HG02885 (cell line): ENCODE measurements around the gene RBFOX1.

Experiments used
- ATAC-seq: cut with Tn5 transposase; IDR thresholded peaks from one replicate; pipeline ENCODE4 v1.9.1; 2021; ENCODE audit warnings: mild to moderate bottlenecking; ENCODE audit not compliant: unreplicated experiment, poor library complexity

Gene RBFOX1

GRCh38 chr16:7400117-7400890 is 67.7 kb downstream of the RBFOX1 start:
- ATAC-seq: no peak

DNA sequence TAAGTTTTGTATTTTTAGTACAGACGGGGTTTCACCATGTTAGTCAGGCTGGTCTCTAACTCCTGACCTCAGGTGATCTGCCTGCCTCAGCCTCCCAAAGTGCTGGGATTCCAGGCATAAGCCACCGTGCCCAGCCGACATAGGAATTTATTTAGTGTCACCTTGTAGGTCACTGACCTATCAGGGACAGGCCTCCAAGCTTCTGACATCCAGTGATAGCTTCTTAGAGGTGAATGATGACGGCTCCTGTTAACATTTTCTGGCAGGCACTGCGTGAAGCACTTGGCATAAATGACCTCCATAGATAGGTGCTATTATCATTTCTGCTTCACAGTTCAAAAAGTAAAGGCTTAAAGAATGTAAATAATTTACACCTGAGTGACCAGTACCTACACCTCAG is 71.6 kb downstream of the RBFOX1 start:
- ATAC-seq: no peak

- ATAC-seq: no peak
These were observed 72.5 kb downstream of the RBFOX1 start for GRCh38 chr16:7405166-7405565.

DNA sequence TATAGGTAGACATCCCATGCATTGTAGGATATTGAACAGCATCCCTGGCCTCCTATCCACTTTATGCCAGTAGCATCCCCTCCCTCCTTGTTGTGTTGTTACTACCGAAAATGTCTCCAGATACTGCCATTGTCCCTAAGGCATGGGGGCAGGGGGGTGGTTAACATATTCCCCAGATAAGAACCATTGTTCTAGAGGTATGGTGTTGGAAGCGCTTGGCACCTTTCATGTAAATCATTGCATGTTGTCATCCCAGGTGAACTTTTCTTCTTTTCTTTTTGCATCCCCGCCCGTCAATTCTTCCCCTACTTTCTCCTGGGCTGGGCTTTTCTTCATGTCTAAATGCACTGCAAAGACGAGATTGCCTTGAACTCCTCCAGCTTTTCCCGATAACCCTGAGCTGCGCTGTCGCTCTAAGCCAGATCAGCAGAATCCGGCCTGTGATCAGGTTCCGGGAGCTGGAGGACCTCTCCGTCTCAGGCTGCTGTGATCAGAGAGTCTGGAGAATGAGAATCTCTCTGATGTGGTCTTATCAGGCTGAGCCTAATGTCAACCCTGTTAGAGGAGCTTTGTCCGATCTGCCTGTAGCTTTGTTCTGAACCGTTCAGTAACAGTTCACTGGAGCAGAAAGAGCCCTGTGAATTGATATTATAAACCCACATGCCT is 76.2 kb downstream of the RBFOX1 start:
- no peak for ATAC-seq

GRCh38 chr16:7419441-7419840 is 86.8 kb downstream of the RBFOX1 start:
- ATAC-seq: no peak

DNA sequence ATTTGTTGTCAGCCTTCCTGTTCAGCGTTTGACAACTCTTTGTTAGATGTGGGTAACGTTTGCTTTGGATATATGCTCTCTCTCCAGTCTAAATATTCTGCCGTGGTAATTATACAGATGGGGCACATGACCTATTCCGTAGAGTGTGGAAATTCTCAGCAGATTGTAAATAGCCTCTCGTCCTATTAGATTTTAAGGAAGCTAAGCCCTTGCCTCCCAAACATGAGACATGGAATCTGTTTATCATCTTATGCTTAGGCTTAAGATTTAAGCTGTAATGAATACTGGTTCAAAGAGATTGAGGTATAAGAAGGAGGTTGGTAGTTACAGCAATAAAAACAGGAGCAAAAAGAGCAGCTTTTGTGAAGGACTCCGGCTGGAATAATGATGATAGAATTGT is 87.4 kb downstream of the RBFOX1 start:
- no peak for ATAC-seq

- no peak for ATAC-seq
These were observed 88.2 kb downstream of the RBFOX1 start for GRCh38 chr16:7420843-7421242.

DNA sequence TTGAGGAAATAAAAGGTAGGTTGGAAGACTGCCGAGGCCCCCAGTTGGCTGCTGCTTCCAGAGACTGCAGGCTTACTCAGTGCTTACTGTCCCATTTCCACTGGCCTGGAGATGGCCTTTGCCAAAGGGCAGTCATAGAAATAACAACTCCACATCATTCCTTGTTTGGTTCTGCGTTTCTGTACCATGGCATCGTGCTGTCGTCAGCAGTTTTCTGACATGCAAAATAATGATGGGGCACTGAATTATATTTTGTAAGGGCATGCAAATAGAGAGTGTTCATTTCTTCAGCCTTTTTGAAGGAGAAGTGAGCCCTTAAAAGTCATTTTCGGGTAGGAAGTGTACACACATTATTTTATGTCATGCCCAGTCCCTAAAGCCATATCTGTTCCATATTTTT is 88.9 kb downstream of the RBFOX1 start:
- ATAC-seq: no peak

DNA sequence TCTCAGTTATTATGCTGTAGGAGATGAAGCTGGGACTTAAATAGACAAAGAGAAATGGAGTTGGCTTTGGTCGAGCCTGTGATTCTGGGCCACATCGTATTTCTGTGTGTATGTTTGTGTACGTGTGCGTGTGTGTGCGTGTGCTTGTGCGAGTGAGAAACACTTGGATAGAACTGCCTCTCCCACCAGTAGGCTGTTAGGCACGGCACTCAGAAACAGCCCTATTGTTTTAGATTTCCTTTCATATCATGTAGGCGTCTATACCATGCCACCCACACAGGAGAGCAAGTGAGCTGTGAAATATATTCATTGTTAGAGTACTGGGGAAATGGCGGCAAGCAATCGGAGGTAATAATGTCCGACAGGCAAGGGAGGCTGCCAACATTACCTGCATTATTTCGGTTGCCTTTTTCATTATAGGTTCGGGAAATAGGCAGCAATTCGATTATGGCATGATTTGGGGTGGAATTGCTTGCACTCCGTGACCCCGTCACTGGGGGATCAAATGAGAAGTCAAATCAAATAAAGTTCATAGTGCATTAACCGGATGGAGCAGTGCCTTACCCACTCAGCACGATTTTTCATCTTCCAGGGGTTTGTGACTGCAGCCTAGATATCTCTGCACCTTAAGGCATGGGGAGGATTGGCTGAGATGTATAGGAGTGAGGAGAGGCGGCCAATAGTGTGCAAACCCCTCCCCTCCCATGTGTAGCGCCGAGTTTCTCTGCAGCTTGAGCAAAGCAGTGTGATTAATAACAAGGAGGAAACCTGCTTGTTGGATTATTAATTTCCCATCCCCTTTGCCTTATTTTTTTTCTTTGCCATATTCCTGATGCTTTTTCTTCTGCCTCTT is 89.6 kb downstream of the RBFOX1 start:
- ATAC-seq: no peak

DNA sequence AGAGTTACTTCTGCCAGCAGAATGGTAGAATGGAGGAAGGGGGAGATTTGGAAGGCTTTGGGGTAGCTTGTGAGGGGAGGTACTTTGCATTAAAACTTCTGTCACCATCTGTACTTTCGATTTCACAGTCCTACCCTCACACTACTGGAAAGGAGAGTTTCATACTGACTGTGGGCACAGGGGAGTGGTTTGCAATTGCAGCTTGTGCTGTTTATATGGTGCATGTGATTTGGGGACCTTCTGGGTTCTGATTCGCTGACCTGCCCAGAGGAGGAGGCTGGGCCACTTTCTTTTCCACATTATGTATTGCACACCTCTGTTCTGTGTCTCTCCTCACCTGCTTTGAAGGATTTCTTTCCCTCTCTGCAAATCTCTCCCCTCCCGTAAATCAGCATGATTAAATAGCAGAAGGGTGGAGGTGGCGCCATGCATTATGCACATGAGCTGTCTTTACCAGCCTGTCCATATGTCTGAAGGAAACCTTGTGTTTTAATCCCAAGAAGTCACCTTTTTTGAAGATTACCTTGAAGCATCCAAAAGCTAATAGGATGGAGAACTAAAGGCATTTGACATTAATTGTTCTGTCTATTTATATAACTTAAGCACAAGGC is 90.9 kb downstream of the RBFOX1 start:
- no peak for ATAC-seq

GRCh38 chr16:7426161-7426560 is 93.5 kb downstream of the RBFOX1 start:
- no peak for ATAC-seq

- no peak for ATAC-seq
These were observed 99.1 kb downstream of the RBFOX1 start for GRCh38 chr16:7431723-7432122.

DNA sequence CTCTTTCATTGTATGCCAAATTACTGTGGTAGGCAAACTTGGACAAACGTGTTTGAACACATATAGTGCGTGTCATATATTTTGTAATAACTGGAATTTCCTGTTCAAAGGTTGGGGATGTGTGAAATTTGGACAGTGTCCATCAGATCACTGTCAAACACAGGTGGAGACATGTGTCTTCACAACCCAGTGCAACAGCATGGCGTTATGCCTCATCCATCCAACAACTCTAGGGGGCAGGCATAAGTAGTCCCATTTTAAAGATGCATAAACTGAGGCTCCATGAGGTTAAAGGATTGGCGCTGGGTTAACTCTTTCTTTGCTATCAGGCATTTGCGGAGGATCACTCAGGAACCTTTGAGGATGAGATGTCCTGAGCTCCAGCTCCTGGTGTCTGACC is 103.7 kb downstream of the RBFOX1 start:
- ATAC-seq: no peak

GRCh38 chr16:7437135-7437804 is 104.6 kb downstream of the RBFOX1 start:
- no peak for ATAC-seq

DNA sequence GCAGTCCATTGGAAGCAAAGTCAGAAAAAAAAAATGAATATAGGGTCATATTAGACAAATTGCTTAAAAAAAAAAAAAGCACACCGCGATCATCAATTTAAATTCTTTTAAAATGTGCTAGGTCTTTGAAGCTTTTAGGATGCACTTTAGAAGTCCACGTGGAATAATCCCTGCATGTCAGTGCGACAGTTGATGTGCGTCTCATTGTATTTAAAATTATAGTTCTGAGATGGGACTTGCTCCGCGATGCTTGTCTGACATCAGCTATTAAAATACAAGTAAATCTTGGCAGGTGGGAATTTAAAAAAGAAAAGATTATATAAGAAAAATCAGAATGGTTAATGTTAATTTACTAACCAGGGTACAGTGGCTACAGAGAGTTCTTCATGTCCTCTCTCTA is 105.2 kb downstream of the RBFOX1 start:
- ATAC-seq: no peak

DNA sequence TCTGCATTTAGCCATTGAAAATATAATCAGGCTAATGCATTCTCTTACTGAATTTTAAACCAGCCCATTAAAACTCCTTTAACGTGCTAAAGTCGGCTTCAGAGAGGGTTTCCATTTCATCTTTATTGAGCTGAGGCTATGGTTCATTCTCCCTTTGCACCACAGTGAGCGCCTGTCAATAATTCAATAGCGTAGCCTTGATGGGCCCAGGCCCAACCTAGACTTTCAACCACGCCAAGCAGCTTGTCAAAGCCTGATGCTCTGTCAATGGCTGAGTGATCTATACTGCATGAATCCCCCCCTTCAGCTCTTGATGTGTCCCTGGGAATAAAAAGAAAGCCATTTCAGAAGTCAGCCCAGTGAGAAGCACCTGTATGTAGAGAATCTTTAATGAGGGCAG is 106.0 kb downstream of the RBFOX1 start:
- no peak for ATAC-seq

DNA sequence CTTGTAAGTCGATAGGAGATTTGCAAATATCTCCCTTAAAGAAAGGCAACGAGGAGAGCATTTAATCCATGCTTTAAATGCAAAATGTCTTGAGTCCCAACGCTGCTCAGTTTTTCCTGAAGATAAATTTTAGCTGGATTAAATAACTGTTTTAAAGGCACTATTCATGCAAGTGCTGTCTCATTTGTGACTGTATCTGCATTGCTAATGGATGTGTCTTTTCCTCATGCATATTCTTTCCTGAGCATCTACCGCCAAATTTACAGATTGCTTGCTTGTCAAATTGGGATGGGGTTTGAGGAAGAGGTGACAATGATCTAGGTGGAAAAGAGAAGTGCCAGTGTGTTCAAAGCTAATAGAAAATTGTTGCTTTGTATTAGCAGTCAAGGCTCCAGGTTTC is 106.9 kb downstream of the RBFOX1 start:
- ATAC-seq: no peak

- ATAC-seq: no peak
These were observed 108.3 kb downstream of the RBFOX1 start for GRCh38 chr16:7440886-7441400.

DNA sequence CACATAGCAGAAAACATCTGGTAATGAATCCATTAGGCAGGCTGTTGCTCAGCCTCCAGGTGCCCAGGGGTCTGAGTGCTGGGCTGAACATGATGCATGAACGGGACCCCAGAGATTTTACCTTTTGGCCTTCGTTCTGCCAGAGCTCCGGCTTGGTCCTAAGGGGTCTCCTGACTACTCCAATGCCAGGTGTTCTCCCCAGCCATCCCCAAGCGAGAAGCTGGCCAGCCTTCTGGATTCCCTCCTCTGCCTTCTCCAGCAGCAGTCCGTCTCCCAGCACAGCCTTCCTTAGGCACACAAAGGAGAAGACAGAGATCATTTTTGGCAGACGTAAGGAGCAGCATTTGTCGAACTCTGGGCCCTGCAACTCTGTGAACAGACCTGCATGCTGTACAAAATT is 109.4 kb downstream of the RBFOX1 start:
- ATAC-seq: no peak

DNA sequence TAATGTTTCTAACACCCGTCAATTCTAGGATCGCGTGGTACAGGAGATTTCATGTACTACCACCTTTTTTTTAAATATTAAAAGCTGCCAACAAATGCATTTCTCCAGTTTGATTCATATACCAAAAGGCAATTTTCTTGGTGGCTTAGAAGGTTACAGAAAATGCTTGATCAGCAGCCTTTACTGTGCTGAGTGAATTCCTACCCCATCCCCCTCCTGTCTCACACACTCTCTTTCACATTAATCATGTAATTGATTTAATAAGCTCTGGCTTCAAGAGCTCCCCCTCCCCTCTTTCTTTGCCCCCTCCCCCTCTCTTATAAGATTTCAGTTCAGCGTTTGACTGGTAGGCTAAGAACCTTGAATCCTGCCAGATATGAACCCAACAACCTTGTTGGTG is 110.5 kb downstream of the RBFOX1 start:
- ATAC-seq: no peak
